Activated B cell treated with CpG ODN at 0.5 μM for 24 hours (primary cell): ENCODE measurements around the gene ESR2. TPM values are rescaled to one million over a fixed set of nuclear protein-coding genes. Genes with fewer than 3 reads are reported as not detected.

Experiments used
- ATAC-seq: fragments of 200-7000 bp; cut with Tn5 transposase; one replicate; pipeline ENCODE4 v1.10.0; 2021; ENCODE audit warnings: low read depth, mild to moderate bottlenecking, moderate library complexity
- CTCF ChIA-PET: fragments of 350-600 bp; sonication (Branson Sonifier 250); formaldehyde crosslinking; loops from one replicate; lab custom pipeline; 2021; ENCODE audit warnings: antibody characterized with exemption; lab: Charles Lee
- POLR2A ChIA-PET: fragments of 350-600 bp; sonication (Branson Sonifier 250); formaldehyde crosslinking; loops from one replicate; lab custom pipeline; 2021; ENCODE audit warnings: antibody characterized with exemption; lab: Charles Lee
- DNase-seq: peaks from one replicate; pipeline ENCODE4 v3.0.0; 2022
- H3K27ac Mint-ChIP-seq: one replicate; pipeline ENCODE4 v1.8.0; 2020; ENCODE audit warnings: mixed read lengths
- H3K27me3 Mint-ChIP-seq: one replicate; pipeline ENCODE4 v1.8.0; 2021; ENCODE audit warnings: mixed read lengths
- H3K36me3 Mint-ChIP-seq: one replicate; pipeline ENCODE4 v1.8.0; 2021; ENCODE audit warnings: low read depth, mixed read lengths
- H3K4me1 Mint-ChIP-seq: one replicate; pipeline ENCODE4 v1.8.0; 2021; ENCODE audit warnings: mixed read lengths
- H3K4me3 Mint-ChIP-seq: one replicate; pipeline ENCODE4 v1.8.0; 2020; ENCODE audit warnings: mild to moderate bottlenecking, mixed read lengths
- H3K9me3 Mint-ChIP-seq: one replicate; pipeline ENCODE4 v1.8.0; 2020; ENCODE audit warnings: mixed read lengths
- intact Hi-C: fragments of 100-400 bp; cut with micrococcal nuclease; formaldehyde crosslinking; loops from one replicate; pipeline ENCODE4 v1.15.1; 2024
- total RNA-seq: library from RNA; stranded (reverse); gene quantifications from 2 replicates; pipeline ENCODE4 v1.2.3, GENCODE V29; 2022
- TF ChIP-seq, protein P1 (sequence below): fragments of 200-600 bp; IDR thresholded peaks from one replicate; pipeline ENCODE4 v1.8.0; 2022; ENCODE audit warnings: antibody characterized with exemption, mild to moderate bottlenecking

The ESR2 gene
- total RNA-seq, 1 donor from 2014 or later: 23.2 TPM

DNA sequence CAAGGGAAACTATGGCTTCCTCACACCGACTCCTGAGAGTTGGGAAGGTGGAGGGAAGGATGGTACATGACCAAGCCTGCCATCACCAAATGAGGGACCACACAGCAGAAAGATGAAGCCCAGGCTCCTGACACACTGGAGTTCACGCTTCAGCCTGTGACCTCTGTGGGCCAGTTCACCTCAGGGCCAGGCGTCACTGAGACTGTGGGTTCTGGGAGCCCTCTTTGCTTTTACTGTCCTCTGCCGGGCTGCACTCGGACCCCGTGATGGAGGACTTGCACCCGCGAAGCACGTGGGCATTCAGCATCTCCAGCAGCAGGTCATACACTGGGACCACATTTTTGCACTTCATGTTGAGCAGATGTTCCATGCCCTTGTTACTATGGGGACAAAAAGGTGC lies 61.2 kb downstream of the ESR2 start:
- POLR2A ChIA-PET: interaction anchor here (1.0 to 3.5 kb wide), 6 partner anchors 10 to 62 kb away, joined by 4 to 70 read pairs (median 8); no protein-coding TSS in a partner anchor
- no peaks in the 10 kb centered on the region for H3K9me3 Mint-ChIP-seq
- intact Hi-C loops: loop anchor here (1.0 kb wide), 1 partner anchor 12 kb away; no protein-coding TSS in a partner anchor
- TF ChIP-seq, protein P1, sequence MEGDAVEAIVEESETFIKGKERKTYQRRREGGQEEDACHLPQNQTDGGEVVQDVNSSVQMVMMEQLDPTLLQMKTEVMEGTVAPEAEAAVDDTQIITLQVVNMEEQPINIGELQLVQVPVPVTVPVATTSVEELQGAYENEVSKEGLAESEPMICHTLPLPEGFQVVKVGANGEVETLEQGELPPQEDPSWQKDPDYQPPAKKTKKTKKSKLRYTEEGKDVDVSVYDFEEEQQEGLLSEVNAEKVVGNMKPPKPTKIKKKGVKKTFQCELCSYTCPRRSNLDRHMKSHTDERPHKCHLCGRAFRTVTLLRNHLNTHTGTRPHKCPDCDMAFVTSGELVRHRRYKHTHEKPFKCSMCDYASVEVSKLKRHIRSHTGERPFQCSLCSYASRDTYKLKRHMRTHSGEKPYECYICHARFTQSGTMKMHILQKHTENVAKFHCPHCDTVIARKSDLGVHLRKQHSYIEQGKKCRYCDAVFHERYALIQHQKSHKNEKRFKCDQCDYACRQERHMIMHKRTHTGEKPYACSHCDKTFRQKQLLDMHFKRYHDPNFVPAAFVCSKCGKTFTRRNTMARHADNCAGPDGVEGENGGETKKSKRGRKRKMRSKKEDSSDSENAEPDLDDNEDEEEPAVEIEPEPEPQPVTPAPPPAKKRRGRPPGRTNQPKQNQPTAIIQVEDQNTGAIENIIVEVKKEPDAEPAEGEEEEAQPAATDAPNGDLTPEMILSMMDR: no peak
- peak overlapping the region; percentile 97 for H3K27ac Mint-ChIP-seq
- H3K4me3 Mint-ChIP-seq: peak overlapping the region; percentile 53
- ATAC-seq: no peak
- peaks cover 64% of the 10 kb centered on the region for H3K4me1 Mint-ChIP-seq
- no peak for DNase-seq
- peaks cover 14% of the 10 kb centered on the region for H3K36me3 Mint-ChIP-seq
- CTCF ChIA-PET: interaction anchor here (1.2 kb wide), 1 partner anchor 62 kb away, joined by 5 read pairs; no protein-coding TSS in a partner anchor
- H3K27me3 Mint-ChIP-seq: no peaks in the 10 kb centered on the region

GRCh38 chr14:64232095-64232838 lies 61.9 kb downstream of the ESR2 start:
- DNase-seq (no peak), ATAC-seq (peak; percentile 11)
- H3K4me1 Mint-ChIP-seq: peaks cover 61% of the 10 kb centered on the region
- H3K4me3 Mint-ChIP-seq: peak overlapping the region; percentile 53
- TF ChIP-seq, protein P1: no peak
- ChIA-PET POLR2A (interaction anchor here (0.5 to 2.1 kb wide), 9 partner anchors 9 to 363 kb away, joined by 3 to 10 read pairs (median 4); no protein-coding TSS in a partner anchor), CTCF (interaction anchor here (0.9 to 2.1 kb wide), 4 partner anchors 10 to 71 kb away, joined by 3 to 6 read pairs (median 5); no protein-coding TSS in a partner anchor)
- intact Hi-C loops: loop anchor here (1.0 kb wide), 1 partner anchor 11 kb away; no protein-coding TSS in a partner anchor
- no peaks in the 10 kb centered on the region for H3K27me3 Mint-ChIP-seq
- H3K9me3 Mint-ChIP-seq: no peaks in the 10 kb centered on the region
- H3K27ac Mint-ChIP-seq: peak overlapping the region; percentile 97
- H3K36me3 Mint-ChIP-seq: peaks cover 21% of the 10 kb centered on the region

GRCh38 chr14:64229489-64229888 lies 64.7 kb downstream of the ESR2 start:
- TF ChIP-seq, protein P1: no peak
- Mint-ChIP-seq H3K4me3 (no peak overlapping the region), H3K27me3 (no peaks in the 10 kb centered on the region), H3K4me1 (peaks cover 36% of the 10 kb centered on the region), H3K36me3 (peaks cover 38% of the 10 kb centered on the region), H3K9me3 (no peaks in the 10 kb centered on the region), H3K27ac (no peak overlapping the region)
- intact Hi-C loops: no loop called here
- ATAC-seq: no peak
- POLR2A ChIA-PET: no interaction called here
- no peak for DNase-seq
- CTCF ChIA-PET: no interaction called here

GRCh38 chr14:64227856-64228255 lies 66.3 kb downstream of the ESR2 start:
- no peaks in the 10 kb centered on the region for H3K9me3 Mint-ChIP-seq
- POLR2A ChIA-PET: interaction anchor here (0.9 kb wide), 1 partner anchor 17 kb away, joined by 3 read pairs; no protein-coding TSS in a partner anchor
- H3K4me3 Mint-ChIP-seq: no peak overlapping the region
- H3K4me1 Mint-ChIP-seq: peaks cover 28% of the 10 kb centered on the region
- peaks cover 52% of the 10 kb centered on the region for H3K36me3 Mint-ChIP-seq
- intact Hi-C loops: no loop called here
- H3K27ac Mint-ChIP-seq: no peak overlapping the region
- ATAC-seq (no peak), DNase-seq (no peak)
- CTCF ChIA-PET: no interaction called here
- no peaks in the 10 kb centered on the region for H3K27me3 Mint-ChIP-seq
- TF ChIP-seq, protein P1: no peak

GRCh38 chr14:64225151-64225757 lies 68.9 kb downstream of the ESR2 start:
- Mint-ChIP-seq H3K4me3 (no peak overlapping the region), H3K4me1 (peaks cover 33% of the 10 kb centered on the region), H3K27me3 (no peaks in the 10 kb centered on the region), H3K36me3 (peaks cover 64% of the 10 kb centered on the region), H3K9me3 (no peaks in the 10 kb centered on the region), H3K27ac (no peak overlapping the region)
- POLR2A ChIA-PET: interaction anchor here (7.2 kb wide), 1 partner anchor 10 kb away, joined by 51 read pairs; no protein-coding TSS in a partner anchor
- no peak for ATAC-seq
- CTCF ChIA-PET: interaction anchor here (1.0 kb wide), 1 partner anchor 70 kb away, joined by 4 read pairs; the partner anchor contains the start of gene ESR2
- TF ChIP-seq, protein P1: no peak
- intact Hi-C loops: no loop called here
- no peak for DNase-seq
